Fibroblast of pulmonary artery (primary cell): Measurements from ENCODE around the gene PIF1.

ENCODE experiments used
- DNase-seq: peaks from one replicate; pipeline ENCODE4 v3.0.0-alpha.2; 2010; ENCODE audit warnings: low read depth
- H3K4me3 ChIP-seq: replicated peaks from 2 replicates; pipeline ENCODE4 v1.5.1; 2011; ENCODE audit warnings: low read depth, mild to moderate bottlenecking, control low read depth, low read length, moderate library complexity
- TF ChIP-seq, protein P1 (sequence below): IDR thresholded peaks from 2 replicates; pipeline ENCODE4 v1.5.1; 2011; ENCODE audit warnings: mild to moderate bottlenecking, control low read depth, low read length, inconsistent platforms; ENCODE audit errors: missing control alignments

The PIF1 gene

GRCh38 chr15:64862408-64862807 lies 37.0 kb upstream of the PIF1 start:
- TF ChIP-seq, protein P1, sequence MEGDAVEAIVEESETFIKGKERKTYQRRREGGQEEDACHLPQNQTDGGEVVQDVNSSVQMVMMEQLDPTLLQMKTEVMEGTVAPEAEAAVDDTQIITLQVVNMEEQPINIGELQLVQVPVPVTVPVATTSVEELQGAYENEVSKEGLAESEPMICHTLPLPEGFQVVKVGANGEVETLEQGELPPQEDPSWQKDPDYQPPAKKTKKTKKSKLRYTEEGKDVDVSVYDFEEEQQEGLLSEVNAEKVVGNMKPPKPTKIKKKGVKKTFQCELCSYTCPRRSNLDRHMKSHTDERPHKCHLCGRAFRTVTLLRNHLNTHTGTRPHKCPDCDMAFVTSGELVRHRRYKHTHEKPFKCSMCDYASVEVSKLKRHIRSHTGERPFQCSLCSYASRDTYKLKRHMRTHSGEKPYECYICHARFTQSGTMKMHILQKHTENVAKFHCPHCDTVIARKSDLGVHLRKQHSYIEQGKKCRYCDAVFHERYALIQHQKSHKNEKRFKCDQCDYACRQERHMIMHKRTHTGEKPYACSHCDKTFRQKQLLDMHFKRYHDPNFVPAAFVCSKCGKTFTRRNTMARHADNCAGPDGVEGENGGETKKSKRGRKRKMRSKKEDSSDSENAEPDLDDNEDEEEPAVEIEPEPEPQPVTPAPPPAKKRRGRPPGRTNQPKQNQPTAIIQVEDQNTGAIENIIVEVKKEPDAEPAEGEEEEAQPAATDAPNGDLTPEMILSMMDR, result no peak
- DNase-seq, result no peak
- no peak overlapping the region for H3K4me3 ChIP-seq

- TF ChIP-seq, protein P1, result no peak
- no peak overlapping the region for H3K4me3 ChIP-seq
- no peak for DNase-seq
These were observed 36.5 kb upstream of the PIF1 start for GRCh38 chr15:64861960-64862359.

DNA sequence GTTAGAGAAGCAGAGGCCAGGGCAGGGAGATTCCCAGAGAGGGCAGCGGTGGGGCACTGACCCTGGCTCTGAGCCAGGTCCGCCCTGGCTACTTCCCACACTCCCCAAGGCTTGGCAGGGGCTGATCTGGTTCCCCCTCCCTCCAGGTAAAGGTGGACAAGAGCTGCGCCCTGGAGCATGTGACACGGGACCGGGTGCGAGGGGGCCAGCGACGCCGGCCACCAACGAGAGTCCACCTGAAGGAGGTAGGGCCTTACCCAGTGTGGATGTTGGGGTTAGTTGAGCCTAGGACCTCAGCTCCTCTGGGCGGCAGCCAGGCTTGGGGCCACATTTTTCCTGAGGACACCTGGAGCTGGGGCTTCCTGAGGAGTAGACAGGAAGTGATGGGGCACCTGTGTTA lies 35.9 kb upstream of the PIF1 start:
- TF ChIP-seq, protein P1, result no peak
- DNase-seq, result no peak
- no peak overlapping the region for H3K4me3 ChIP-seq

GRCh38 chr15:64859226-64859625 lies 33.8 kb upstream of the PIF1 start:
- H3K4me3 ChIP-seq, result no peak overlapping the region
- no peak for DNase-seq
- TF ChIP-seq, protein P1, result no peak

- TF ChIP-seq, protein P1, result no peak
- DNase-seq, result no peak
- H3K4me3 ChIP-seq, result no peak overlapping the region
These were observed 32.7 kb upstream of the PIF1 start for GRCh38 chr15:64858021-64858575.

- TF ChIP-seq, protein P1, result no peak
- peak; percentile 86 for DNase-seq
- no peak overlapping the region for H3K4me3 ChIP-seq
These were observed 32.0 kb upstream of the PIF1 start for GRCh38 chr15:64857421-64857820.

GRCh38 chr15:64856429-64857145 lies 31.1 kb upstream of the PIF1 start:
- no peak overlapping the region for H3K4me3 ChIP-seq
- DNase-seq, result peak; percentile 64
- TF ChIP-seq, protein P1, result no peak
